Left ventricle myocardium superior (tissue), 1 donor: ENCODE measurements around the gene NFKB1. TPM values are rescaled to one million over a fixed set of nuclear protein-coding genes. Genes with fewer than 3 reads are reported as not detected.
A peak's percentile ranks its signal among the peaks of the same experiment; 100 is the strongest.

Experiments
- ATAC-seq: fragments of 200-7000 bp; cut with Tn5 transposase; one replicate; pipeline ENCODE4 v1.9.1; 2020; ENCODE audit warnings: mild to moderate bottlenecking, moderate library complexity
- DNase-seq: peaks from one replicate; pipeline ENCODE4 v3.0.0-alpha.2; 2020
- intact Hi-C: fragments of 100-400 bp; cut with micrococcal nuclease; formaldehyde crosslinking; loops from one replicate; pipeline ENCODE4 v1.11.0; 2022
- total RNA-seq: library from RNA; stranded (reverse); fragmentation: NEBNext Ultra II Directional; extraction: Animal tissue kit (Norgen Biotek cat#: 25700); gene quantifications from one replicate; pipeline ENCODE4 v1.2.1, GENCODE V29; 2021
- donor health status: DM: no; HTN: yes; CAD: no; lungs with severe emphysema.

The NFKB1 gene
- total RNA-seq, 1 donor from 2014 or later = 19.0 TPM

- ATAC-seq (no peak), DNase-seq (no peak)
- intact Hi-C loops = no loop called here
Observed at GRCh38 chr4:102522031-102522440, 20.9 kb downstream of the NFKB1 start.

- DNase-seq = no peak
- ATAC-seq = no peak
- intact Hi-C loops = loop anchor here (2.0 kb wide), 1 partner anchor 62 kb away; no protein-coding TSS in a partner anchor
Observed at GRCh38 chr4:102524691-102525090, 23.5 kb downstream of the NFKB1 start.

DNA sequence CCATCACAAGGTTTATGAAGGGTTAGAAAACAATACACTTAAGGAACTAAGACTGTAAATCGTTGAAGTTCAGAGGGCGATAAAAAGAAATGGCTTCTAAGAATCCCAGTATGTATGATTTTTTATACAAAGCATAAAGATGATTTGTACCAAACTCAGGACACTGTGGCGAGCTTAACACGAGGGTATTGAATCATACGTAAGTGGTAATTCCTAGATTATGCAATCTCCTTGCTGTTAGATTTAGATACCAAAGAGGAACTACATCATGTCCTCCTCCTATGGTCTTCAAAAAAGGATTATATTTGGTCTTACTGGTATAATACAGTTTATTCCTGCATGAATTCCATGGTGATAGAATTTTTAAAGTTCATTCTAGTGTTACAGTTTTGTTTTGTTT, 23.9 kb downstream of the NFKB1 start:
- intact Hi-C loops = loop anchor here (2.0 kb wide), 1 partner anchor 62 kb away; no protein-coding TSS in a partner anchor
- ATAC-seq (no peak), DNase-seq (no peak)

DNA sequence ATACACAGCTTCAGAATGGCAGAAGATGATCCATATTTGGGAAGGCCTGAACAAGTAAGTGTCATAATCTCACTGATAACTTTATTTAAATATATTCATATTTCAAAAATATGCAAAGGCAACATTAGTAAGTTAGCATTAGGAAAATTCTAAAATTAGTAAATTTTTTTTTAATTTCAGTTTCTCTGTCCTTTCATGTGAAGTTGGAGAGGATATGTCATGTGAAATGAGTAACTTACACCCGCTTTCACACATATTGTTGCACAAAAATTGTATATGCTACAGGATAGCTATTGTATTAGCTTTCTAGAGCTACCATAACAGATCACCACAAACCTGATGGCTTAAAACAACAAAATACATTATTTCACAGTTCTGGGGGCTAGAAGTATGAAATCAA, 24.3 kb downstream of the NFKB1 start:
- intact Hi-C loops = loop anchor here (2.0 kb wide), 1 partner anchor 61 kb away; no protein-coding TSS in a partner anchor
- no peak for DNase-seq
- no peak for ATAC-seq

GRCh38 chr4:102526532-102526931, 25.4 kb downstream of the NFKB1 start:
- DNase-seq = no peak
- ATAC-seq = no peak
- intact Hi-C loops = no loop called here

DNA sequence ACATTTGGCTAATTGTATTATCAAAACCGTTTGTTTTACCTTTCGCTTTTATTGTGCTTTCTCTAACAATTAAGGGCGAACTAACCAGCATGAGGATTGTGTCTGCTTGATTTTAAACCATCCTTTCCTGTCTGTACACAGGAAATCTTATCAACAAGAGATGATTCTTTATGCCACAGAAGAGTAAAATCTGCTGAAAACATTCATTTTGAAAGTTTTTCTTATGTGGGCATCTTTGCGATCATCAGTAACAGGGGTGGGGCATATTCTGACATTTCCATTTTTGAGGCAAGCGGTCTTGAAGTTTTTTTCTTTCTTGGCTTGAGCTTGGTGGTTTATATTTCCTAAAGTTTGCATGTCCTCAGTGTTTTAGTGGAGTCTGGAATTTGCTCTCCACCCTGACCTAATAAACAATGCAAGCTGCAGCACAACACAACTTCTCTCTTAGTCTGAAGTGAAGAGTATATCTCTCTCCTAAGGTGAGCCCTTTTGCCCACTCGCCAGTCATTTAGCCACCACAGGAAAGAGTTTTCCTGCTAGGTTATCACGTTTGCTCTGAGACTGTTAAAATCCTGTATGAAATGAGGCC, 26.6 kb downstream of the NFKB1 start:
- intact Hi-C loops = no loop called here
- DNase-seq = no peak
- ATAC-seq = no peak

- ATAC-seq (no peak), DNase-seq (no peak)
- intact Hi-C loops = no loop called here
Observed at GRCh38 chr4:102529977-102530376, 28.8 kb downstream of the NFKB1 start.

DNA sequence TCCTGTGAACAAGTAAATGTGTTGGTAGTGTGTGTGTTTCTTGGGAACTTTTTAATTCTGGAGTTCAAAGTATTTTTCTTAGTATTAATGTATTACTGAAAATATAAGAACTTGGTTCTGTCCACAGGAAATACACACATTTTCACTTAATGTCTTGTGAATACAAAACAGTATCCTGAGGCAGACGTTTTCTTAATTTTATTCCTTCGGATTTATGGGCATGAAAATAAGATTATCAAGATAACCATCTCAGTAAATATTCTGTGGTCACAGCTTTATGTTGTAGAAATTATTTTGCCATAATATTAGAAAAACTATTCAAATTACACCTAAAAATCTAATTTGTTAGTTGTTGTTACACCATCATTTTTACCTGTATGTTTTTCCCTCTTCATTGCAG, 29.8 kb downstream of the NFKB1 start:
- intact Hi-C loops = no loop called here
- ATAC-seq (no peak), DNase-seq (no peak)

DNA sequence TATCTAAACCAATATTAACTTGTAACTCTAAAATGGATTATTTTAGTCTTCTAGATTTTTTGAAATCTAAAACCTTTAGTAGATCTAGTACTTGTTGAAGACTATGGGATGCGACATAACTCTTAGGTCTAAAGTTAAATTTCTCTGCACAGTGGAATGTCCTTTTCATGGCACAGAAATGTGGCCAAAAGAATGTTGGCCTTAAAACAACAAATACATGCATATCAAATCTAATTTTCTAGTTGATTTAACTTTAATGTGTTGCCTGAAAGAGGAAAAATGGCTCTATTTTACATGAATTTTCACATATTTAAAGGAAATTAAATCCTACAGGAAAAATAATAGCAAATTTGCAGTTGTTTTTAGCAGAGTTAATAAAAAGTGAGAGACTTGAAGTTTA, 30.3 kb downstream of the NFKB1 start:
- intact Hi-C loops = no loop called here
- ATAC-seq (no peak), DNase-seq (no peak)

GRCh38 chr4:102533348-102533747, 32.2 kb downstream of the NFKB1 start:
- no peak for DNase-seq
- intact Hi-C loops = no loop called here
- no peak for ATAC-seq

GRCh38 chr4:102533904-102534303, 32.7 kb downstream of the NFKB1 start:
- intact Hi-C loops = no loop called here
- ATAC-seq (no peak), DNase-seq (no peak)

GRCh38 chr4:102534845-102535244, 33.7 kb downstream of the NFKB1 start:
- intact Hi-C loops = no loop called here
- DNase-seq (no peak), ATAC-seq (no peak)

GRCh38 chr4:102535398-102536082, 34.4 kb downstream of the NFKB1 start:
- DNase-seq = no peak
- intact Hi-C loops = no loop called here
- ATAC-seq = no peak

GRCh38 chr4:102536768-102537167, 35.6 kb downstream of the NFKB1 start:
- DNase-seq (no peak), ATAC-seq (no peak)
- intact Hi-C loops = no loop called here

DNA sequence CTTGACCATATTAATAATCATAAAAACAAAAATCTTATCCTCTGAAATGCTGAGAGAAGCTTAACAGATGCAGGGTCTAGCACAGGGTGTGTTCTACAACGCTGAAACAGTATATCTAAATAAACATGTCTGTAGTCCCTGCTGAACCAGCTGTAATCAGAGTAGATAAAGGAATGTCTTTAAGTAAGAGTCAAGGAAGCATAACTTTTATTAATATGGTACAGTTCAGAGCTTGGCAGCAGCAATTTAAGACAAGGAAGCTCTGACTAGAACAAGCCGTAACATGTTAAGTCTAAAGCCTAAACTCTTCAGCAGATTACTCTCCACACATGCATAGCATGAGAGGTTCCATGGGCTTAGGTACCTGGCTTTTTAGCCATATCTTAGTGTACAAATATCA, 36.1 kb downstream of the NFKB1 start:
- intact Hi-C loops = no loop called here
- DNase-seq (no peak), ATAC-seq (no peak)

DNA sequence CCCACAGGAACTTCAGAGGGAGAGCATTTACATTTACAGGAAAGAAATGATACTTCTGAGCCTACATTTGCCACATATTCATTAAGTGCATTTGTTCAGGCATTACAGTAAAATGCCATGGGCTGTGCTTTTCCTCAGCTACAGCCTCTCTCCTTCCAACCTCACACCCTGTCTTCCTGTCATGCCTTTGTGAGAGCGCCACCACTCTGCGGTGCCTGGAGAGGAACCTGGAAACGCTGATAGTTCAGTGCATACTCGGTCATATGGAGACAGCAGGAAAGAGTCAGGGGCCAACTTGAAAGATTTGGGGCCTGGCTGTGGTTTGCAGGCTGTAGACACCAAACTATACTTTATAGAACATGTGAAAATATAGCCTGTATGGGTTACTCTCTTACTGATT, 40.5 kb downstream of the NFKB1 start:
- intact Hi-C loops = no loop called here
- ATAC-seq (peak; percentile 38), DNase-seq (no peak)

DNA sequence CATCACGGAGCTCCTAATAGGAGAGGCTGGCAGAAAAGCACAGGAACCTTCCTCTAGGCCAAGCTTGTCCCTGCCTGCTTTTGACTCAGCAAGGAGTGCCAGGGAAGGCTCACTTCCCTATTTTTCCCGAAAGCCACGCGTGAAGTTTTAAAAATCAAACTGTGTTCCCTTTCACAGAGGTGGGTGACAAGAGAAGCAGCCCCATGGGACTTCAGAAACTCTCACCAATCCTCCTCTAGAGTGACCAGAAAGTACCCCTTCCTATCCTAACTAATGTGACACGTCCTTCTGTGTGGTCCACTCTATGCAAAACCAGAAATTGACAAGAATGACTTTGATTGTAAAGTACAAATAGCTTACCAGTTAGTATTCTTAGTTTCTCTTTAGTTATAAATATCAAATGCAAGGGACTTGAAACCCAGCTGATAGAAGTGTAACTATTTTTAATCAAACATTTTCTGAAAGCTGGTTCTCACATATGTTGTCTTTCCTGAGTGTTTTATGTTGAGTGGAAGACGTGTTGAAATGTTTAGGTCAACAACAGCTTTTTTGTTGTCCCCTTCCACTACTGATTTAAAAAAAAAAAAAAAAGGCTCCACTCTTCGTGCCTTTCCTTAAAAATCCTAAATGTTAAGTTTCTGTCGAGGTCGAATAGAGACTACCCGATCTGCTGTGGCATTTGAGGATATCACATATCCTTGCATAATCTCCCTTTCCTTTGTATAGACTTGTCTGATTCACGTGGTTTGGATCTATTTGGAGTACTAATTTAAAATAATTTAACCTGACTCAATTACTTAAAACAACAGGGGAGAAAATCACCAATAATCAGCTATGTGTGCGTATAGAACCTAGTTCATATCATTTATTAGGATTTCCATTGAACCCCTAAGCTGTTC, 42.1 kb downstream of the NFKB1 start:
- peak; percentile 37 for ATAC-seq
- intact Hi-C loops = no loop called here
- no peak for DNase-seq

DNA sequence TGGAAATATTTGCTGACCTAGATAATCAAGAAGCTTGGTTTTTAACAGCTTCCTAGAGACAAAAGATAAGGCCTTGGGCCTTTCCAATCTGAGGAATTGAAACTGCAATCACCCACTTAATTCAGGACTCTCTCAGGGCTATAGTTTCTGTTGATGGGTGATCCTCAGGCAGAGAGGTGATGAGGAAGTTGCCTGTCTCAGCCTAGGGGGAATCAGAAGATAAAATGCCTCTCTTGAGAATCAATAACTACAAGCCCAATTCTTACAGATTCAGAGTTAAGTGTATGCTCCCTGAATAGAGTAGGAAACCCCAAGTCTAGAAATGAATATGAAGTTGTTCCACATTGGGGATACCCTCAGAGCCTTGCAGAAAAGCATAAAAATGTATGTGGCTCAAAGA, 45.5 kb downstream of the NFKB1 start:
- intact Hi-C loops = no loop called here
- ATAC-seq (no peak), DNase-seq (no peak)

- intact Hi-C loops = no loop called here
- ATAC-seq = no peak
- no peak for DNase-seq
Observed at GRCh38 chr4:102547973-102548372, 46.8 kb downstream of the NFKB1 start.

GRCh38 chr4:102551958-102552565, 50.9 kb downstream of the NFKB1 start:
- ATAC-seq (no peak), DNase-seq (no peak)
- intact Hi-C loops = loop anchor here (10.0 kb wide), 1 partner anchor 47 kb away; the partner anchor contains the start of gene NFKB1
